ENCODE data around the gene CCDC8. TPM values are rescaled to one million over a fixed set of nuclear protein-coding genes. Genes with fewer than 3 reads are reported as not detected.

The CCDC8 gene, protein sequence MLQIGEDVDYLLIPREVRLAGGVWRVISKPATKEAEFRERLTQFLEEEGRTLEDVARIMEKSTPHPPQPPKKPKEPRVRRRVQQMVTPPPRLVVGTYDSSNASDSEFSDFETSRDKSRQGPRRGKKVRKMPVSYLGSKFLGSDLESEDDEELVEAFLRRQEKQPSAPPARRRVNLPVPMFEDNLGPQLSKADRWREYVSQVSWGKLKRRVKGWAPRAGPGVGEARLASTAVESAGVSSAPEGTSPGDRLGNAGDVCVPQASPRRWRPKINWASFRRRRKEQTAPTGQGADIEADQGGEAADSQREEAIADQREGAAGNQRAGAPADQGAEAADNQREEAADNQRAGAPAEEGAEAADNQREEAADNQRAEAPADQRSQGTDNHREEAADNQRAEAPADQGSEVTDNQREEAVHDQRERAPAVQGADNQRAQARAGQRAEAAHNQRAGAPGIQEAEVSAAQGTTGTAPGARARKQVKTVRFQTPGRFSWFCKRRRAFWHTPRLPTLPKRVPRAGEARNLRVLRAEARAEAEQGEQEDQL
- 12.1 TPM for polyA plus RNA-seq (2013, experiment 1 of 4)
- 10.7 TPM for polyA plus RNA-seq (2013, experiment 2 of 4)
- 9.3 TPM for polyA plus RNA-seq (2013, experiment 3 of 4)
- polyA plus RNA-seq (2013, experiment 4 of 4) = 10.2 TPM

DNA sequence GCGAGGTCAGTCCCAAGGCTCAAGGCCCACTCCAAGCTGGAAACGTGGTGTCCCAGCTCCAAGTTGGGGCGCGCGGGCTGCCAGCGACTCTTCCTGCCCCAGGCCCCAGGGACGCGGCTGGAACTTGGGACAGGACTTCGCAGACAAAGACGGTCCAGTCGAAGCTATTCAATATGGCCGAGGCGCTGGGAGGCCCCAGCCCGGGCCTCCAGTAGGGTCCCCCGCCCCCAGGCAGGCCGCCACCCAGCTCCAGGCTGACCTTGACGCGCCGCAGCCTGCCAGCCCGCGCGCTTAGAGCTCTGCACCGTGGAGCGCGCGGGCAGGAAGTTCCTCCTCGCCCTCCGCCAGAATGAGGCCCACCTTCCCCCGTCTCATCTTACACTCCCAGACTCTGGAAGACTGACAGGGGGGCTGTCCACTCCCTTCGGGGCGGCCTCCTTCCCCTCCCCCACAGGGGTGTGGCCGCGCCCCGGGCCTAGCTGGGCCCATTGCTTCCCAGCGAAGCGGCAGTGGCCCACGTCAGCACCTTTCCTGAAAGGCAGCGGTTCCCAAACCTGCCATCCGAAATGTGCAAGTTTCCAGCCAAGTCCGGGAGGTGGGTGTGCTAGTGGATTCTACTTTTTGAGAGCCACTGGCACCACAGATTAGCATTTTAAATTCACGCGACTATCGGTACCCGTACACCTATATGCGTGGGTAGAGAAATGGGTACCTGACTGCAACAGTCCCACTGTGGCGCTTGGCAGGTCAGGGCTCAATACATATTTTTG lies at the start of gene CCDC8:
CCDC8 (minus strand) TSS at position 303 of the 770 bp plus-strand sequence. CDS start 754 bp downstream, outside the sequence.
- Histone ChIP-seq H3K27ac (ENCODE audit: insufficient read depth, low read depth, low read length, poor library complexity, severe bottlenecking) (peak within 1 kb of the TSS; percentile 44), H3K9me3 (ENCODE audit: control insufficient read depth, low read length) (no peaks in the 10 kb centered on the region), H3K4me3 (ENCODE audit: insufficient read depth, low read depth, low read length) (peak within 1 kb of the TSS; percentile 87), H3K4me1 (ENCODE audit: control insufficient read depth, insufficient read depth, low read length) (peaks cover 12% of the 10 kb centered on the region), H3K27me3 (ENCODE audit: control insufficient read depth, insufficient read depth, low read length, poor library complexity, severe bottlenecking) (peaks cover 26% of the 10 kb centered on the region), H3K36me3 (ENCODE audit: control insufficient read depth, insufficient read depth, low read length) (no peaks in the 10 kb centered on the region)
- 10% methylated on average over 46 of the region's 46 CpGs for WGBS, 2 experiments

DNA sequence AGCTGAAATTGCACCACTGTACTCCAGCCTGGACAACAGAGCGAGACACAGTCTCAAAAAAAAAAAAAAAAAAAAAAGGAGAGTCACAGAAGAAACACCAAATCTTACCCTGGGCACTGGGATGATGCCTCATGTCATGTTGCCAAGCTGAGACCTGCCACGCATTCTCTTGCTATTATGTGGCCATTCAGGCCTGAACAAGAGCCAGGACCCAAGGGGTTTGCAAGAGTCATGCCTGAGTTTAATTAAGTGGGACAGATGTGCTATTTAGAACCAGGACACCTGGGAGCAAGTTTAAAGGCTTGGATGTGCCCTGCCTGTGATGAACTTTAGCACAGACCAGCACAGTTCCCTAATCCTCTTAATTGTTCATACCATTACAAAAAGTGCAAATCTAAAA lies 48.2 kb upstream of the CCDC8 start:
- H3K4me3 ChIP-seq (ENCODE audit: insufficient read depth, low read depth, low read length) = no peak overlapping the region
- H3K4me1 ChIP-seq (ENCODE audit: control insufficient read depth, insufficient read depth, low read length) = no peaks in the 10 kb centered on the region
- H3K9me3 ChIP-seq (ENCODE audit: control insufficient read depth, low read length) = no peaks in the 10 kb centered on the region
- WGBS, 2 experiments = 85 to 97% methylated on average over 2 of the region's 2 CpGs
- no peaks in the 10 kb centered on the region for H3K36me3 ChIP-seq (ENCODE audit: control insufficient read depth, insufficient read depth, low read length)
- no peak overlapping the region for H3K27ac ChIP-seq (ENCODE audit: insufficient read depth, low read depth, low read length, poor library complexity, severe bottlenecking)
- no peaks in the 10 kb centered on the region for H3K27me3 ChIP-seq (ENCODE audit: control insufficient read depth, insufficient read depth, low read length, poor library complexity, severe bottlenecking)

DNA sequence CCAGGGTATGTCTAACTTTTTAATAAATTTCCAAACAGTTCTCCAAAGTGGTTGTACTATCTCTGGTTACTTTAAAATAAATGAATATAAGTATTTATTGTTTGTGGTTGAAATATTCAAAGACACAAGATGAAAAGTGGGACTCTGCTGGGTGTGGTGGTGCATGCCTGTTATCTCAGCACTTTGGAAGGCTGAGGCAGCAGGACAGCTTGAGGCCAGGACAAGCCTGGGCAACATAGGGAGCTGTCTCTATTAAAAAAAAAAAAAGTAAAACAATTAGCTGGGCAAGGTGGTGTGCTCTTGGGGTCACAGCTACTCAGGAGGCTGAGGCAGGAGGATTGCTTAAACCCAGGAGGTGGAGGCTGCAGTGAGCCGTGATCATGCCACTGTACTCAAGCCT lies 47.6 kb upstream of the CCDC8 start:
- Histone ChIP-seq H3K27ac (ENCODE audit: insufficient read depth, low read depth, low read length, poor library complexity, severe bottlenecking) (no peak overlapping the region), H3K9me3 (ENCODE audit: control insufficient read depth, low read length) (no peaks in the 10 kb centered on the region), H3K36me3 (ENCODE audit: control insufficient read depth, insufficient read depth, low read length) (no peaks in the 10 kb centered on the region), H3K4me1 (ENCODE audit: control insufficient read depth, insufficient read depth, low read length) (no peaks in the 10 kb centered on the region), H3K27me3 (ENCODE audit: control insufficient read depth, insufficient read depth, low read length, poor library complexity, severe bottlenecking) (no peaks in the 10 kb centered on the region), H3K4me3 (ENCODE audit: insufficient read depth, low read depth, low read length) (no peak overlapping the region)
- 96 to 98% methylated on average over 1 of the region's 1 CpG for WGBS, 2 experiments

DNA sequence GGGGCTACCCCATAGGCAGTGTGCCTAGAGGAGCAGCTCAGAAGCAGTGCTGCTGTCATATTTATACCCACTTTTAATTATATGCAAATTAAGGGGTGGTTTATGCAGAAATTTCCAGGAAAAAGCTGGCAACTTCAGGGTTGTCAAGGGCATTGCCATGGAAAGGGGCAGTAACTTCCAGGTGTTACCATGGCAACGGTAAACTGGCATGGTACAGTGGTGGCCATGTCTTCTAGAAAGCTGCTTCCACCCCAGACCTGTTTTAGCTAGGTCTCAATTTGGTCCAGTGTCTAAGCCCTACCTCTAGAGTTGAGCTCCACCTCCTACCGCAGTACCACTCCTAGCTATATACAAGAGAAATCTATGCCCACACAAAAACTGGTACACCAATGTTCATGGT lies 46.7 kb upstream of the CCDC8 start:
- Histone ChIP-seq H3K27me3 (ENCODE audit: control insufficient read depth, insufficient read depth, low read length, poor library complexity, severe bottlenecking) (no peaks in the 10 kb centered on the region), H3K36me3 (ENCODE audit: control insufficient read depth, insufficient read depth, low read length) (no peaks in the 10 kb centered on the region), H3K4me1 (ENCODE audit: control insufficient read depth, insufficient read depth, low read length) (no peaks in the 10 kb centered on the region), H3K4me3 (ENCODE audit: insufficient read depth, low read depth, low read length) (no peak overlapping the region), H3K9me3 (ENCODE audit: control insufficient read depth, low read length) (no peaks in the 10 kb centered on the region), H3K27ac (ENCODE audit: insufficient read depth, low read depth, low read length, poor library complexity, severe bottlenecking) (no peak overlapping the region)
- WGBS, 2 experiments = 93 to 96% methylated on average over 2 of the region's 2 CpGs

DNA sequence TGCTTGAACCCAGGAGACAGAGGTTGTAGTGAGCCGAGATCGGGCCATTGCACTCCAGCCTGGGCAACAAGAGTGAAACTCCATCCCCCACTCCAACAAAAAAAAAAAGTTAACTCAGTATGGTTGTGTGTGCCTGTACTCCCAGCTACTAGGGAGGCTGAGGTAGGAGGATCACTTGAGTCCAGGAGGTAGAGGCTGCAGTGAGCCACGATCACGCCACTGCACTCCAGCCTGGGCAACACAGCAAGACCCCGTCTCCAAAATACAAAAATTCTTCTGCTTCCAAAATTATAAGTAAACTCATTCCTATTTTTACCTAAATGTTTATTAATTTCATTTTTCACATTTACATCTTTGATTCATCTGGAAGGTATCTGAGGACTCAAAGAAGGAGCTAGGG lies 43.6 kb upstream of the CCDC8 start:
- 89 to 95% methylated on average over 5 of the region's 5 CpGs for WGBS, 2 experiments
- no peaks in the 10 kb centered on the region for H3K27me3 ChIP-seq (ENCODE audit: control insufficient read depth, insufficient read depth, low read length, poor library complexity, severe bottlenecking)
- H3K9me3 ChIP-seq (ENCODE audit: control insufficient read depth, low read length) = no peaks in the 10 kb centered on the region
- no peaks in the 10 kb centered on the region for H3K4me1 ChIP-seq (ENCODE audit: control insufficient read depth, insufficient read depth, low read length)
- H3K36me3 ChIP-seq (ENCODE audit: control insufficient read depth, insufficient read depth, low read length) = no peaks in the 10 kb centered on the region
- no peak overlapping the region for H3K27ac ChIP-seq (ENCODE audit: insufficient read depth, low read depth, low read length, poor library complexity, severe bottlenecking)
- H3K4me3 ChIP-seq (ENCODE audit: insufficient read depth, low read depth, low read length) = no peak overlapping the region

DNA sequence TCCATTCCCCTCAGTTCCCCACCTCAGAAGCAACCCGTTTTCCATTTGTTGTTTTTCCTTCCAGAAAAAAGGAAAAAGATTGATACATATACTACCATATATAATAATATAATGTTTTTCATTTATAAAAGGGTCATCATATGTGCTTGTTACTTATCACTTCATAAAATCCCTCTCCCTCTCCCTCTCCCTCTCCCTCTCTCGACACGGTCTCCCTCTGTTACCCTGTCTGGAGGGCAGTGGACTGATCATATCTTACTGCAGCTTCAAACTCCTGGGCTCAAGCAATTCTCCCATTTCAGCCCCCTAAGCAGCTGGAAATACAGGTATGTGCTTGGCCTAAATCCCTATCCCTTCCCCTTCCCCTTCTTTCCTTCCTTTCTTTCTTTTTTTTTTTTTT lies 40.9 kb upstream of the CCDC8 start:
- no peaks in the 10 kb centered on the region for H3K9me3 ChIP-seq (ENCODE audit: control insufficient read depth, low read length)
- 73 to 92% methylated on average over 2 to 3 of the region's 3 CpGs for WGBS, 2 experiments
- no peaks in the 10 kb centered on the region for H3K27me3 ChIP-seq (ENCODE audit: control insufficient read depth, insufficient read depth, low read length, poor library complexity, severe bottlenecking)
- H3K4me1 ChIP-seq (ENCODE audit: control insufficient read depth, insufficient read depth, low read length) = no peaks in the 10 kb centered on the region
- no peak overlapping the region for H3K27ac ChIP-seq (ENCODE audit: insufficient read depth, low read depth, low read length, poor library complexity, severe bottlenecking)
- no peak overlapping the region for H3K4me3 ChIP-seq (ENCODE audit: insufficient read depth, low read depth, low read length)
- no peaks in the 10 kb centered on the region for H3K36me3 ChIP-seq (ENCODE audit: control insufficient read depth, insufficient read depth, low read length)

DNA sequence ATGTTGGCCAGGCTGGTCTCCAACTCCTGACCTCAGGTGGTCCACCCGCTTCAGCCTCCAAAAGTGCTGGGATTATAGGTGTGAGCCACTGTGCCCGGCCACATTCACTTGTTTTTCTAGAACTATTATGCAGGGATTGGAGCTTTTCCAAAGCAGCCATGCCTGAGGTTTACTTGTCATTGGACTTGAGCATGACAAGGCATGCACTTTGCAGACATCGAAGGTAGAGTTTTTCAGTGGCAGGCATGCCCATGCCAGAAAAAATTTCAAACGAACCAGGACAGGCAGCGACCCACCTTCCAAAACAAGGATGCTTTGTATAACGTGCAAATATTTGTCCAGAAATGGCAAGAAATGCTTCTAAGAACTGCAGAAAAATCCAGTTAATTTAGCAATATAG lies 40.3 kb upstream of the CCDC8 start:
- no peak overlapping the region for H3K4me3 ChIP-seq (ENCODE audit: insufficient read depth, low read depth, low read length)
- no peaks in the 10 kb centered on the region for H3K9me3 ChIP-seq (ENCODE audit: control insufficient read depth, low read length)
- no peak overlapping the region for H3K27ac ChIP-seq (ENCODE audit: insufficient read depth, low read depth, low read length, poor library complexity, severe bottlenecking)
- WGBS, 2 experiments = 93 to 94% methylated on average over 6 of the region's 6 CpGs
- H3K4me1 ChIP-seq (ENCODE audit: control insufficient read depth, insufficient read depth, low read length) = no peaks in the 10 kb centered on the region
- no peaks in the 10 kb centered on the region for H3K36me3 ChIP-seq (ENCODE audit: control insufficient read depth, insufficient read depth, low read length)
- no peaks in the 10 kb centered on the region for H3K27me3 ChIP-seq (ENCODE audit: control insufficient read depth, insufficient read depth, low read length, poor library complexity, severe bottlenecking)

DNA sequence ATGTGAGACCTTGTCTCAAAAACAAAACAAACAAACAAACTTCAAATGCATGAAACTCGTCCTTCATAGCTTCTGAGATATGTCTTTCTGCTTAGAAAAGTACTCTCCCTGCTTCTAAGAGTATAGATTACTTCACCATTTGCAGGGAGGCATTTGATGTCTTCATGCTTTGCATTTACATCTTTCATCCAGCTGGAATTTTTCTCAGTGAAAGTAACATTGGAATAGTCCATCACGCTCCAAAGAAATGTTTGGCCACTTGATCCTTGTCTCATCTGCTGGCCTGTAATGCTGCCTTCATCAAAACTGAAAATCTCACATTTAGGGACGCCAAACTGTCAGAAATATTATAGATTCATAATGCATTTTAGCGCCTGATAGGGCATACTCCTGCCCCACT lies 38.8 kb upstream of the CCDC8 start:
- no peaks in the 10 kb centered on the region for H3K36me3 ChIP-seq (ENCODE audit: control insufficient read depth, insufficient read depth, low read length)

DNA sequence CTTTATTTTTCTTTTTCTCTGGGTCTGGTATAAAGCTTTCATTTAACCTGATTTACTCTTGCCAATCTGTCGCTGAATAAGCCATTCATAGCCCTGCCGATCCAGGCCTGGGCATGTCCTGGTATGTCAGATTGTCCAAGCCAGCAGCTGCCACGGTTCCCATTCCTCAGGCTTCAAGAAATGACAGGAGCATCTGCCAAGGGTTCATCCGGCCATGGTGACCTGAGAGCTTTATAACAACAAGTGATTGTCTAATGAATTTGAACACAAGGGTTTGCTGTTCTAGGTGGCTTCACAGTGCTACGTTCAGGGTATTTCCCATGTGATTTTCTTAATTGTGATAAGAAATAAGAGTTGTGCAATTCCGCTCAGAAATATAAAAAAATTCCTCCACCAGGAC lies 38.0 kb upstream of the CCDC8 start:
- no peaks in the 10 kb centered on the region for H3K4me1 ChIP-seq (ENCODE audit: control insufficient read depth, insufficient read depth, low read length)
- H3K27ac ChIP-seq (ENCODE audit: insufficient read depth, low read depth, low read length, poor library complexity, severe bottlenecking) = no peak overlapping the region
- H3K4me3 ChIP-seq (ENCODE audit: insufficient read depth, low read depth, low read length) = no peak overlapping the region
- no peaks in the 10 kb centered on the region for H3K9me3 ChIP-seq (ENCODE audit: control insufficient read depth, low read length)
- no peaks in the 10 kb centered on the region for H3K27me3 ChIP-seq (ENCODE audit: control insufficient read depth, insufficient read depth, low read length, poor library complexity, severe bottlenecking)
- H3K36me3 ChIP-seq (ENCODE audit: control insufficient read depth, insufficient read depth, low read length) = no peaks in the 10 kb centered on the region
- 91 to 92% methylated on average over 5 to 6 of the region's 6 CpGs for WGBS, 2 experiments

More for the DNA sequence above, 38.8 kb upstream of the CCDC8 start:
- Histone ChIP-seq H3K27me3 (ENCODE audit: control insufficient read depth, insufficient read depth, low read length, poor library complexity, severe bottlenecking) (no peaks in the 10 kb centered on the region), H3K9me3 (ENCODE audit: control insufficient read depth, low read length) (no peaks in the 10 kb centered on the region), H3K4me3 (ENCODE audit: insufficient read depth, low read depth, low read length) (no peak overlapping the region), H3K27ac (ENCODE audit: insufficient read depth, low read depth, low read length, poor library complexity, severe bottlenecking) (no peak overlapping the region), H3K4me1 (ENCODE audit: control insufficient read depth, insufficient read depth, low read length) (no peaks in the 10 kb centered on the region)
- WGBS, 2 experiments = 59 to 63% methylated on average over 4 of the region's 4 CpGs

DNA sequence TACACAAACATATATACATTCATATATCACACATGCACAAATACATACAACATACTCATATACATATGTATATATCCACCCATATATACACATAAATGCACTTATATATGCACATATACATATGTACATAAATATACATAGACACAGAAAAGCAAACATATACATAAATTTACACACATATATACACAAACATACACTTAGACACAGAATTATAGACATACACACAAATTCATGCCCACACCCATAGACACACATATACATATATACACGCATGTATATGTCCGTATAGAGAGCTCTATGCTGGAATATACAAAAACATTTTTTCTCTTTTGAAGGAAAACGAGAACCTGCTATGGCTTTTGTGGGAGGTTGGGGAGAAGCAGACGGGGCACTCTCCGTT lies 37.4 kb upstream of the CCDC8 start:
- 83 to 85% methylated on average over 3 to 5 of the region's 5 CpGs for WGBS, 2 experiments
- Histone ChIP-seq H3K27me3 (ENCODE audit: control insufficient read depth, insufficient read depth, low read length, poor library complexity, severe bottlenecking) (no peaks in the 10 kb centered on the region), H3K4me3 (ENCODE audit: insufficient read depth, low read depth, low read length) (no peak overlapping the region), H3K36me3 (ENCODE audit: control insufficient read depth, insufficient read depth, low read length) (no peaks in the 10 kb centered on the region), H3K9me3 (ENCODE audit: control insufficient read depth, low read length) (no peaks in the 10 kb centered on the region), H3K27ac (ENCODE audit: insufficient read depth, low read depth, low read length, poor library complexity, severe bottlenecking) (no peak overlapping the region), H3K4me1 (ENCODE audit: control insufficient read depth, insufficient read depth, low read length) (no peaks in the 10 kb centered on the region)
